Measurements from ENCODE around the gene ANTXR2.

The ANTXR2 gene

DNA sequence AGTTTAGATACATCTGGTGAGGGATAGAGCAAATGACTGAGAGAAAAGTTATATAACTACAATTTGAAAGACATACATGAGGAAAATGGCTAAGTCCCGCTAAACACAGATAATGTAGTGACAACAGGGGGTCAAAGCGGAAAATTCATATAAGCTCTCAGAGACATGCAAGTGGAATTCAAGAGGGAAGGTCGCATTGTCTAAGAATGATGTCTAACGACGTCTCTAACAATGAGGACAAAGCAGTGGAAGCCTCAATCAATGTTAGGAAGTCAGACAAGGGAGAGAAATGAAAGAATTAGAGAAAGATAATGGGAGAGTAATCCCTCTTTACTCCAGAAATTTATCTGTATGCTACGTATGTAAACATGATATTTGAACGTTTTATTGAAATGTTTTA lies 113.4 kb downstream of the ANTXR2 start:
- TF ChIP-seq CTCF (IDR thresholded peaks at IDR 0.05), result no peak

GRCh38 chr4:79958466-79959264 lies 114.4 kb downstream of the ANTXR2 start:
- no peak for TF ChIP-seq CTCF (IDR thresholded peaks at IDR 0.05)

DNA sequence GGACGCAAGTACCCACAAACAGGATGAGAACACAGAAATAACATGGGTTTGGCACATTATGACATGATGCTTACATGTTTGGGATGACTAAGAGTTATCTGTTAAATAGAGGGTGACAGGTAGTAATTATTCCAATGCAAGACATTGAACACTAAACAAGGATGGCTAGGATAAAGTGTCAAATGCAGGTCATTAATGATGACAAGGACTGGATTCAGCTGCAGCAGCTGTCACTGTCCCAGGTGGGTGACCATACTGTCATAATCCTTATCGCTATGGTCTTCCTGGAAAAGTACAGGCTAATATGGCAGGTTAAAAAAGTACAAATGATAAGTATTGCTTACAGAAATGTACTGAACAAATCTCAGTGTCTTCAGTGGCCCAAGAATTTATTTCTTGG lies 123.9 kb downstream of the ANTXR2 start:
- no peak for TF ChIP-seq CTCF (IDR thresholded peaks at IDR 0.05)

- no peak for TF ChIP-seq CTCF (IDR thresholded peaks at IDR 0.05)
Measured at GRCh38 chr4:79948739-79949138, 124.3 kb downstream of the ANTXR2 start.

DNA sequence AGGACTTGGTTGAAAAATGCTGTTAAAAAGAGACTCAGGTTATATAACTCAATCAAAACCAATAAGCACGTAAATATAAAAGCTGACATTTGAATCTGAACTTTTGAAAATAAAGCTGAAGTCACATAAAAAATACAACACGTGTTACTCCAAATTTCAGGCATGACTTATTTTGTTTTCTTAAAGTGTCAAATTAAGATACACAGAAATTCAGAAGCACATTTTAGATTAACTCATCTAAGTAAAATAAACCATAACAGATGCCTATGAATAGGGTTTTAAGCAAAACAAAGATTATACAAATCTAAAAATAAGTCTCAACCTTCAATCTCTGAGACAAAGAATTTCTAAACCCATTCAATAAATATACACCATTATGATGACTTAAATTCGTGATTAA lies 124.8 kb downstream of the ANTXR2 start:
- TF ChIP-seq CTCF (IDR thresholded peaks at IDR 0.05), result no peak

DNA sequence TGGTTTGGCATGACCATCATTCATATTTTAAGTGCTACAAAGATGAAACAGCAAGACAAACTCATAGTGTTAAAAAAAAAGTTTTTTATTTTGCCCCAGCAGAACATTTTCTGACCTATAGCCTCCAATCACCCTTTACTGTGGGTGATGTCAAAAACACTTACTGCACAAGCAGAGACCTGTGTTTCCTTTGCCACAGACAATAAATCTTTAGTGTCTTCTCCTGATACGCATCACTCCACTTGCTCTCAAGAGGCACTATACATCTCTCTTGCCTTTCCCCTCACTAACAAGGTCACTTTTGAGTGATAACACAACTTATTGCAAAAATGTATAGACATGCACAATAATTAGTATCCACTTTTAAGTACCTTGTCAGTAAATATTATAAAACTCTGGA lies 125.6 kb downstream of the ANTXR2 start:
- no peak for TF ChIP-seq CTCF (IDR thresholded peaks at IDR 0.05)

- TF ChIP-seq CTCF (IDR thresholded peaks at IDR 0.05), result no peak
Measured at GRCh38 chr4:79935274-79935673, 137.8 kb downstream of the ANTXR2 start.

DNA sequence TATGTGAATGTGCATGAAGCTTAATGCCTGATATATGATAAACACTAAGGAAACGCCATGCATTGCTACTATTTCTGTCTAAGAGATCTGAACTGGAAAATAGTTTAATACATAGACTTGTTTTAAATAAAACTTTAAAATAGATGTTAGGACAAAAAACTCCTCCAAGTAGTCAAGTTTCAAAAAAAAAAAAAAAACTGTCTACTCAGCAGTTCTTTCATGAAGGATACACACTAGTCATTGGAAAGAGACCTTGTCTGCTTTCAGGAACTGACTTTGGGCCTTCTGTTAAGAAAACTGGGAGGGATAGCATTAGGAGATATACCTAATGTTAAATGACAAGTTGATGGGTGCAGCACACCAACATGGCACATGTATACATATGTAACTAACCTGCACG lies 138.4 kb downstream of the ANTXR2 start:
- no peak for TF ChIP-seq CTCF (IDR thresholded peaks at IDR 0.05)

Measured in LNCAP (cell line).